ENCODE measurements around the gene MYO1B. TPM values are rescaled to one million over a fixed set of nuclear protein-coding genes. Genes with fewer than 3 reads are reported as not detected.

The MYO1B gene
- total RNA-seq, 1 experiment from 2014 or later = 43.6 TPM

GRCh38 chr2:191343796-191344338 is 98.7 kb downstream of the MYO1B start:
- Mint-ChIP-seq H3K9me3 (no peaks in the 10 kb centered on the region), H3K27ac (no peak overlapping the region)
- CTCF ChIA-PET = no interaction called here

GRCh38 chr2:191345788-191346187 is 100.6 kb downstream of the MYO1B start:
- H3K4me1 Mint-ChIP-seq = no peaks in the 10 kb centered on the region; the same call in 1 of the 2 replicates
- no peak for DNase-seq (ENCODE audit: low spot score)
- ChIA-PET CTCF (no interaction called here), POLR2A (no interaction called here)
- no peak overlapping the region for H3K4me3 Mint-ChIP-seq
- peaks cover 23% of the 10 kb centered on the region for H3K36me3 Mint-ChIP-seq
- H3K27me3 Mint-ChIP-seq (ENCODE audit: low read depth) = no peaks in the 10 kb centered on the region
- no peak for ATAC-seq
- H3K27ac Mint-ChIP-seq = no peak overlapping the region
- no peaks in the 10 kb centered on the region for H3K9me3 Mint-ChIP-seq
- no peak for TF ChIP-seq TCF7 (CRISPR knock-in tag; IDR thresholded peaks at IDR 0.05; ENCODE audit: low read depth)
- no peak for TF ChIP-seq SMAD3 (CRISPR knock-in tag; IDR thresholded peaks at IDR 0.05; ENCODE audit: borderline replicate concordance)
- TF ChIP-seq SOX15 (CRISPR knock-in tag; IDR thresholded peaks at IDR 0.05) = no peak
- TF ChIP-seq, protein P1, sequence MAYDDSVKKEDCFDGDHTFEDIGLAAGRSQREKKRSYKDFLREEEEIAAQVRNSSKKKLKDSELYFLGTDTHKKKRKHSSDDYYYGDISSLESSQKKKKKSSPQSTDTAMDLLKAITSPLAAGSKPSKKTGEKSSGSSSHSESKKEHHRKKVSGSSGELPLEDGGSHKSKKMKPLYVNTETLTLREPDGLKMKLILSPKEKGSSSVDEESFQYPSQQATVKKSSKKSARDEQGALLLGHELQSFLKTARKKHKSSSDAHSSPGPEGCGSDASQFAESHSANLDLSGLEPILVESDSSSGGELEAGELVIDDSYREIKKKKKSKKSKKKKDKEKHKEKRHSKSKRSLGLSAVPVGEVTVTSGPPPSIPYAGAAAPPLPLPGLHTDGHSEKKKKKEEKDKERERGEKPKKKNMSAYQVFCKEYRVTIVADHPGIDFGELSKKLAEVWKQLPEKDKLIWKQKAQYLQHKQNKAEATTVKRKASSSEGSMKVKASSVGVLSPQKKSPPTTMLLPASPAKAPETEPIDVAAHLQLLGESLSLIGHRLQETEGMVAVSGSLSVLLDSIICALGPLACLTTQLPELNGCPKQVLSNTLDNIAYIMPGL (CRISPR knock-in tag; IDR thresholded peaks at IDR 0.05) = no peak
- TF ChIP-seq ATF1 (CRISPR knock-in tag; IDR thresholded peaks at IDR 0.05) = no peak
- TF ChIP-seq, protein P2, sequence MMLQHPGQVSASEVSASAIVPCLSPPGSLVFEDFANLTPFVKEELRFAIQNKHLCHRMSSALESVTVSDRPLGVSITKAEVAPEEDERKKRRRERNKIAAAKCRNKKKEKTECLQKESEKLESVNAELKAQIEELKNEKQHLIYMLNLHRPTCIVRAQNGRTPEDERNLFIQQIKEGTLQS (CRISPR knock-in tag; conservative IDR thresholded peaks at IDR 0.05) = no peak
- TF ChIP-seq ZMAT4 (CRISPR knock-in tag; IDR thresholded peaks at IDR 0.05) = no peak
- no peak for TF ChIP-seq ZNF263 (CRISPR knock-in tag; IDR thresholded peaks at IDR 0.05; ENCODE audit: low read depth)
- TF ChIP-seq GABPB1 (CRISPR knock-in tag; IDR thresholded peaks at IDR 0.05) = no peak
- no peak for TF ChIP-seq ZNF138 (CRISPR knock-in tag; conservative IDR thresholded peaks at IDR 0.05)

More at GRCh38 chr2:191343796-191344338, 98.7 kb downstream of the MYO1B start:
- H3K4me3 Mint-ChIP-seq = no peak overlapping the region
- peaks cover 2% of the 10 kb centered on the region for H3K4me1 Mint-ChIP-seq
- ATAC-seq = no peak
- no peak for DNase-seq (ENCODE audit: low spot score)
- no peak for TF ChIP-seq TCF7 (CRISPR knock-in tag; IDR thresholded peaks at IDR 0.05; ENCODE audit: low read depth)
- TF ChIP-seq TEAD1 (CRISPR knock-in tag; IDR thresholded peaks at IDR 0.05) = no peak
- TF ChIP-seq, protein P3, sequence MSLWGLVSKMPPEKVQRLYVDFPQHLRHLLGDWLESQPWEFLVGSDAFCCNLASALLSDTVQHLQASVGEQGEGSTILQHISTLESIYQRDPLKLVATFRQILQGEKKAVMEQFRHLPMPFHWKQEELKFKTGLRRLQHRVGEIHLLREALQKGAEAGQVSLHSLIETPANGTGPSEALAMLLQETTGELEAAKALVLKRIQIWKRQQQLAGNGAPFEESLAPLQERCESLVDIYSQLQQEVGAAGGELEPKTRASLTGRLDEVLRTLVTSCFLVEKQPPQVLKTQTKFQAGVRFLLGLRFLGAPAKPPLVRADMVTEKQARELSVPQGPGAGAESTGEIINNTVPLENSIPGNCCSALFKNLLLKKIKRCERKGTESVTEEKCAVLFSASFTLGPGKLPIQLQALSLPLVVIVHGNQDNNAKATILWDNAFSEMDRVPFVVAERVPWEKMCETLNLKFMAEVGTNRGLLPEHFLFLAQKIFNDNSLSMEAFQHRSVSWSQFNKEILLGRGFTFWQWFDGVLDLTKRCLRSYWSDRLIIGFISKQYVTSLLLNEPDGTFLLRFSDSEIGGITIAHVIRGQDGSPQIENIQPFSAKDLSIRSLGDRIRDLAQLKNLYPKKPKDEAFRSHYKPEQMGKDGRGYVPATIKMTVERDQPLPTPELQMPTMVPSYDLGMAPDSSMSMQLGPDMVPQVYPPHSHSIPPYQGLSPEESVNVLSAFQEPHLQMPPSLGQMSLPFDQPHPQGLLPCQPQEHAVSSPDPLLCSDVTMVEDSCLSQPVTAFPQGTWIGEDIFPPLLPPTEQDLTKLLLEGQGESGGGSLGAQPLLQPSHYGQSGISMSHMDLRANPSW (CRISPR knock-in tag; conservative IDR thresholded peaks at IDR 0.05; ENCODE audit: low read depth) = no peak
- no peak for TF ChIP-seq FOXK1 (CRISPR knock-in tag; IDR thresholded peaks at IDR 0.05)
- TF ChIP-seq NR3C1 (CRISPR knock-in tag; conservative IDR thresholded peaks at IDR 0.05; ENCODE audit: low read depth) = no peak
- TF ChIP-seq GRHL2 (CRISPR knock-in tag; IDR thresholded peaks at IDR 0.05; ENCODE audit: insufficient replicate concordance, severe bottlenecking) = no peak
- no peak for TF ChIP-seq SP1 (CRISPR knock-in tag; conservative IDR thresholded peaks at IDR 0.05)
- no peak for TF ChIP-seq ARID4B (CRISPR knock-in tag; IDR thresholded peaks at IDR 0.05; ENCODE audit: borderline replicate concordance)
- TF ChIP-seq, protein P1 (CRISPR knock-in tag; IDR thresholded peaks at IDR 0.05) = no peak
- TF ChIP-seq SMAD3 (CRISPR knock-in tag; IDR thresholded peaks at IDR 0.05; ENCODE audit: borderline replicate concordance) = no peak
- TF ChIP-seq JUN (CRISPR knock-in tag; IDR thresholded peaks at IDR 0.05) = no peak
- TF ChIP-seq PRRX2 (CRISPR knock-in tag; IDR thresholded peaks at IDR 0.05) = no peak
- no peak for TF ChIP-seq TEAD4 (CRISPR knock-in tag; IDR thresholded peaks at IDR 0.05)
- POLR2A ChIA-PET = no interaction called here
- H3K27me3 Mint-ChIP-seq (ENCODE audit: low read depth) = no peaks in the 10 kb centered on the region
- H3K36me3 Mint-ChIP-seq = peaks cover 20% of the 10 kb centered on the region
